HL-60 (cell line): ENCODE results near the gene SMAD9.

Experiments used
- GABPA ChIP-seq: IDR thresholded peaks from 2 replicates; pipeline ENCODE4 v1.6.1; 2012; ENCODE audit warnings: low read depth
- POLR2AphosphoS5 ChIP-seq: IDR thresholded peaks from 2 replicates; pipeline ENCODE4 v1.6.1; 2012; ENCODE audit warnings: low read depth
- TF ChIP-seq, protein P1 (sequence below): IDR thresholded peaks from one replicate; pipeline ENCODE4 v1.5.1; 2011; ENCODE audit warnings: low read length, control low read depth, inconsistent platforms; ENCODE audit not compliant: insufficient read depth
- TF ChIP-seq, protein P2 (sequence below): IDR thresholded peaks from 2 replicates; pipeline ENCODE4 v1.6.1; 2012; ENCODE audit warnings: low read depth; ENCODE audit not compliant: insufficient replicate concordance

DNA sequence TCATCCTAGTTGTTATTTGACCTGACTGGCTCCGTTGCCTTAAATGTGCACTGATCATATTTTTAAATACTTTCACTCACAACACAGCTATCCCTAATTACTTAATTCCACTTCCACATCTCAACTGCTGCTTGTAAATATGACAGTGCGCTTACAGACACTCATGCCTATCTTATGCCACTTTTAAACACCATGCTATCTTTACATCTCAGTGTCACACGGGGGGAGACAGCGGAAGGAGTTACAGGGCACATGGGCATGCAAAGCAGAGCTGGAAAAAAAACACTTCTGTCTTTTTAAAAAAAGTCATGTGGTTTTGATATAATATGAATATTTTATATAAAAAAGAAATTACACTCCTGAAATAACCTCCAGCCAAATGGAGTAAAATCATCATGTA, 44.1 kb downstream of the SMAD9 start:
- TF ChIP-seq, protein P1, sequence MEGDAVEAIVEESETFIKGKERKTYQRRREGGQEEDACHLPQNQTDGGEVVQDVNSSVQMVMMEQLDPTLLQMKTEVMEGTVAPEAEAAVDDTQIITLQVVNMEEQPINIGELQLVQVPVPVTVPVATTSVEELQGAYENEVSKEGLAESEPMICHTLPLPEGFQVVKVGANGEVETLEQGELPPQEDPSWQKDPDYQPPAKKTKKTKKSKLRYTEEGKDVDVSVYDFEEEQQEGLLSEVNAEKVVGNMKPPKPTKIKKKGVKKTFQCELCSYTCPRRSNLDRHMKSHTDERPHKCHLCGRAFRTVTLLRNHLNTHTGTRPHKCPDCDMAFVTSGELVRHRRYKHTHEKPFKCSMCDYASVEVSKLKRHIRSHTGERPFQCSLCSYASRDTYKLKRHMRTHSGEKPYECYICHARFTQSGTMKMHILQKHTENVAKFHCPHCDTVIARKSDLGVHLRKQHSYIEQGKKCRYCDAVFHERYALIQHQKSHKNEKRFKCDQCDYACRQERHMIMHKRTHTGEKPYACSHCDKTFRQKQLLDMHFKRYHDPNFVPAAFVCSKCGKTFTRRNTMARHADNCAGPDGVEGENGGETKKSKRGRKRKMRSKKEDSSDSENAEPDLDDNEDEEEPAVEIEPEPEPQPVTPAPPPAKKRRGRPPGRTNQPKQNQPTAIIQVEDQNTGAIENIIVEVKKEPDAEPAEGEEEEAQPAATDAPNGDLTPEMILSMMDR, result no peak
- TF ChIP-seq, protein P2, sequence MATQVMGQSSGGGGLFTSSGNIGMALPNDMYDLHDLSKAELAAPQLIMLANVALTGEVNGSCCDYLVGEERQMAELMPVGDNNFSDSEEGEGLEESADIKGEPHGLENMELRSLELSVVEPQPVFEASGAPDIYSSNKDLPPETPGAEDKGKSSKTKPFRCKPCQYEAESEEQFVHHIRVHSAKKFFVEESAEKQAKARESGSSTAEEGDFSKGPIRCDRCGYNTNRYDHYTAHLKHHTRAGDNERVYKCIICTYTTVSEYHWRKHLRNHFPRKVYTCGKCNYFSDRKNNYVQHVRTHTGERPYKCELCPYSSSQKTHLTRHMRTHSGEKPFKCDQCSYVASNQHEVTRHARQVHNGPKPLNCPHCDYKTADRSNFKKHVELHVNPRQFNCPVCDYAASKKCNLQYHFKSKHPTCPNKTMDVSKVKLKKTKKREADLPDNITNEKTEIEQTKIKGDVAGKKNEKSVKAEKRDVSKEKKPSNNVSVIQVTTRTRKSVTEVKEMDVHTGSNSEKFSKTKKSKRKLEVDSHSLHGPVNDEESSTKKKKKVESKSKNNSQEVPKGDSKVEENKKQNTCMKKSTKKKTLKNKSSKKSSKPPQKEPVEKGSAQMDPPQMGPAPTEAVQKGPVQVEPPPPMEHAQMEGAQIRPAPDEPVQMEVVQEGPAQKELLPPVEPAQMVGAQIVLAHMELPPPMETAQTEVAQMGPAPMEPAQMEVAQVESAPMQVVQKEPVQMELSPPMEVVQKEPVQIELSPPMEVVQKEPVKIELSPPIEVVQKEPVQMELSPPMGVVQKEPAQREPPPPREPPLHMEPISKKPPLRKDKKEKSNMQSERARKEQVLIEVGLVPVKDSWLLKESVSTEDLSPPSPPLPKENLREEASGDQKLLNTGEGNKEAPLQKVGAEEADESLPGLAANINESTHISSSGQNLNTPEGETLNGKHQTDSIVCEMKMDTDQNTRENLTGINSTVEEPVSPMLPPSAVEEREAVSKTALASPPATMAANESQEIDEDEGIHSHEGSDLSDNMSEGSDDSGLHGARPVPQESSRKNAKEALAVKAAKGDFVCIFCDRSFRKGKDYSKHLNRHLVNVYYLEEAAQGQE, result no peak
- TF ChIP-seq POLR2AphosphoS5 (no peak), GABPA (no peak)
